Type B pancreatic cell (in vitro differentiated cells): ENCODE measurements around the gene ZNF483. TPM values are rescaled to one million over a fixed set of nuclear protein-coding genes. Genes with fewer than 3 reads are reported as not detected.
A peak's percentile ranks its signal among the peaks of the same experiment; 100 is the strongest.

Source experiments
- DNase-seq: peaks from one replicate; pipeline ENCODE4 v3.0.0; 2021; ENCODE audit warnings: mixed read lengths; ENCODE audit not compliant: unreplicated experiment; ENCODE audit errors: extremely low spot score
- H3K27ac Mint-ChIP-seq: 2 replicates; pipeline ENCODE4 v1.8.0; 2021; ENCODE audit warnings: mild to moderate bottlenecking, mixed read lengths
- H3K27me3 Mint-ChIP-seq: 2 replicates; pipeline ENCODE4 v1.8.0; 2021; ENCODE audit warnings: mixed read lengths
- H3K36me3 Mint-ChIP-seq: 2 replicates; pipeline ENCODE4 v1.8.0; 2021; ENCODE audit warnings: mixed read lengths
- H3K4me1 Mint-ChIP-seq: one replicate; pipeline ENCODE4 v1.8.0; 2021; ENCODE audit warnings: mixed read lengths; ENCODE audit not compliant: unreplicated experiment
- H3K4me3 Mint-ChIP-seq: 2 replicates; pipeline ENCODE4 v1.8.0; 2021; ENCODE audit warnings: mild to moderate bottlenecking, mixed read lengths
- H3K9me3 Mint-ChIP-seq: 2 replicates; pipeline ENCODE4 v1.8.0; 2021; ENCODE audit warnings: mixed read lengths
- CTCF ChIP-seq: fragments of 200-600 bp; sonication (generic); conservative IDR thresholded peaks from 2 replicates; pipeline ENCODE4 v1.5.0; 2021; ENCODE audit warnings: antibody characterized with exemption, mild to moderate bottlenecking
- total RNA-seq: library from RNA; stranded (reverse); gene quantifications from 2 replicates; pipeline ENCODE4 v1.2.1, GENCODE V29; 2021; ENCODE audit warnings: low replicate concordance

The ZNF483 gene
- total RNA-seq, 1 donor from 2014 or later, result 11.7 TPM

DNA sequence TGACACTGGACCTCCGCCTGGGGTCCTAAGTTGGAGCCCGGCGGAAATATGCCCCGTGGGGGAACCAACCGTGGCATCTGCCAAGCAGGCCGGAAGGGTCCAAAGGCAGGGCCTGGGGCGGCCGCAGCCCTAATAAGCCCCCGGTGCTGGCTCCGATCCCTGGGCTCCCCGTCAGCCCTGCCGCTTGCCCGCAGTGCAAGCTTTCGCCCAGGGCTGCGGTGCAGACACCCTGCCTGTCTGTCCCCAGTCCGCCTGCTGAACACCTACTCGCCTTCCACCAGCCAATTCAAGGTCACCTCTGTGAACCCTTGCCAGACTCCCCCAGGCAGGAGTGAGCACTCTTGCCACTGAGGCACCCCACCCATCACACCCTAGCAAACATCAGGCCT lies 75.0 kb downstream of the ZNF483 start:
- H3K4me3 Mint-ChIP-seq, result peak overlapping the region; percentile 96
- peaks cover 11% of the 10 kb centered on the region for H3K36me3 Mint-ChIP-seq
- no peaks in the 10 kb centered on the region for H3K27me3 Mint-ChIP-seq
- no peak for DNase-seq
- peak overlapping the region; percentile 85 for H3K27ac Mint-ChIP-seq
- H3K9me3 Mint-ChIP-seq, result no peaks in the 10 kb centered on the region
- H3K4me1 Mint-ChIP-seq, result peaks cover 17% of the 10 kb centered on the region
- no peak for TF ChIP-seq CTCF

- Mint-ChIP-seq H3K4me3 (peak overlapping the region; percentile 76), H3K27me3 (no peaks in the 10 kb centered on the region), H3K27ac (peak overlapping the region; percentile 78), H3K9me3 (no peaks in the 10 kb centered on the region), H3K36me3 (peaks cover 11% of the 10 kb centered on the region), H3K4me1 (peaks cover 17% of the 10 kb centered on the region)
- DNase-seq, result no peak
- no peak for TF ChIP-seq CTCF
Observed at GRCh38 chr9:111601237-111602018, 76.4 kb downstream of the ZNF483 start.

DNA sequence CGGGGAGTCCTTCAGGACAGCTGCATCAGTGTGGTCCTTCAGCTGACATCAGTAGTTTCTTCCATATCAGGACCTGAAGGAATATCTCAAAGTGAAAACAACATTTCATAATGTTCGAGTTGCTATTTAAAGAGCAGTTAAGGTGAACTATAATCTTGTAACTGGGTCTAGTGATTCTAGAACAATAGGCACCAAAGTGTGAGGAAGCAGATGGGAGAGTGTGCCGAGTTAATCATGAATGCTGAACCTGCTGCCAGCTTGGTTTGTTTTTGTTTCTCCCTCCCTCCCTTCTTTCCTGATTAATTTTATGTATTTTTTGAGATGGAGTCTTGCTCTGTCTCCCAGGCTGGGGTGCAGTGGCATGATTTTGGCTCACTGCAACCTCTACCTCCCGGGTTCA lies 78.1 kb downstream of the ZNF483 start:
- H3K9me3 Mint-ChIP-seq, result no peaks in the 10 kb centered on the region
- peaks cover 7% of the 10 kb centered on the region for H3K4me1 Mint-ChIP-seq
- H3K27me3 Mint-ChIP-seq, result no peaks in the 10 kb centered on the region
- H3K4me3 Mint-ChIP-seq, result peak overlapping the region; percentile 25
- DNase-seq, result no peak
- no peaks in the 10 kb centered on the region for H3K36me3 Mint-ChIP-seq
- peak overlapping the region; percentile 51 for H3K27ac Mint-ChIP-seq
- TF ChIP-seq CTCF, result no peak

DNA sequence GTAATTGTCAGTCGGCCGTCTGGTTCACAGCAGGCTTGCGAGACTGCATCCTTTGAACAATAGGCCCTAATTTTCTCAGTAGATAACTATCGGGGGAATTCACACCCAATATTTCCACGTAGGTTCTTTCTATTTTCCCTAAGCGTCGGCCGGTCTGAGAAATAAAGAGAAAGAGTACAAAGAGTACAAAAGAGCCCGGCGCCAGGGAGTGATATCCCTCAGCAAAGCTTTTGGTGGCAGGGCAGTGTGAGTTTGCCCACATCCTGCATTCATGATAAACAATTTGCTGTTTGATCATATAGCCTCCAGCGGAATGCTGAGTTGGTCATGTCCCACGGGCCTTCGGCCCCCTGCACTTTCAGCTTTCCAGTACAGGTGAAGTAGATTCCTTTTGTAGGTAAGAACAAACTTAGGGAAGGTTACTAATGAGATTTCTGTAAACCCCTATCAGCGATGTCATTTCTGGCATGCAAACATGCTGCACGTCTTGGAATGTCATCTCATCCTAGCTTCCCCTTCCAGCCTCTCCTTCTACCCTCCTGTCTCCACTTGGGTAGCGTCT lies 79.2 kb downstream of the ZNF483 start:
- Mint-ChIP-seq H3K36me3 (no peaks in the 10 kb centered on the region), H3K27me3 (peaks cover 2% of the 10 kb centered on the region), H3K4me1 (peaks cover 7% of the 10 kb centered on the region), H3K27ac (no peak overlapping the region), H3K4me3 (no peak overlapping the region), H3K9me3 (no peaks in the 10 kb centered on the region)
- no peak for DNase-seq
- no peak for TF ChIP-seq CTCF

DNA sequence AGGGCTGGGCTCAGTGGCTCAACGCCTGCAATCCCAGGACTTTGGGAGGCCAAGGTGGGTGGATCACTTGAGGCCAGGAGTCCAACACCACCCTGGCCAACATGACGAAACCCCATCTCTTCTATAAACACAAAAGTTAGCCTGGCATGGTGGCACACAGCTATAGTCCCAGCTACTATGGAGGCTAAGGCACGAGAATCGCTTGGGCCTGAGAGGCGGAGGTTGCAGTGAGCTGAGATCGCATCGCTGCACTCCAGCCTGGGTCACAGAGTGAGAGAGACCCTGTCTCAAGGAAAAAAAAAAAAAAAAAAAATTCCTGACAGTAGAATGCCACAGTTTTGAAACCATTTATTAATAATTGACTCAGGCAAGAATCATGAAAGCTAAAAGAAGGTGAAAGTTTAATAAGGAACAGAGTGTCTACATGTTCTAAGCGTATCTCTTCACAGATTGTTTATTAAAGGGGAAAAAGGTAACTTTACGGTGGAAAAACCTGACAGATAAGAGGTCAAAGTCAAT lies 80.1 kb downstream of the ZNF483 start:
- peaks cover 7% of the 10 kb centered on the region for H3K4me1 Mint-ChIP-seq
- no peaks in the 10 kb centered on the region for H3K36me3 Mint-ChIP-seq
- TF ChIP-seq CTCF, result no peak
- DNase-seq, result no peak
- H3K9me3 Mint-ChIP-seq, result no peaks in the 10 kb centered on the region
- H3K4me3 Mint-ChIP-seq, result no peak overlapping the region
- peaks cover 3% of the 10 kb centered on the region for H3K27me3 Mint-ChIP-seq
- H3K27ac Mint-ChIP-seq, result peak overlapping the region; percentile 18
